Progenitor cell of endocrine pancreas (in vitro differentiated cells): ENCODE results near the gene WNK2. TPM values are rescaled to one million over a fixed set of nuclear protein-coding genes. Genes with fewer than 3 reads are reported as not detected.

Experiments used
- DNase-seq: peaks from one replicate; pipeline ENCODE4 v3.0.0; 2021; ENCODE audit warnings: low spot score; ENCODE audit not compliant: unreplicated experiment
- H3K27ac Mint-ChIP-seq: 2 replicates; pipeline ENCODE4 v1.8.0; 2021; ENCODE audit warnings: mild to moderate bottlenecking, moderate library complexity, mixed read lengths
- H3K27me3 Mint-ChIP-seq: 2 replicates; pipeline ENCODE4 v1.8.0; 2021; ENCODE audit warnings: mixed read lengths
- H3K36me3 Mint-ChIP-seq: 2 replicates; pipeline ENCODE4 v1.8.0; 2022; ENCODE audit warnings: mixed read lengths; ENCODE audit not compliant: insufficient read depth
- H3K4me1 Mint-ChIP-seq: 2 replicates; pipeline ENCODE4 v1.8.0; 2021; ENCODE audit warnings: low read depth, mixed read lengths
- H3K4me3 Mint-ChIP-seq: 2 replicates; pipeline ENCODE4 v1.8.0; 2021; ENCODE audit warnings: low read depth, mild to moderate bottlenecking, moderate library complexity, mixed read lengths
- H3K9me3 Mint-ChIP-seq: 2 replicates; pipeline ENCODE4 v1.8.0; 2021; ENCODE audit warnings: low read depth, mixed read lengths
- CTCF ChIP-seq: fragments of 200-600 bp; sonication (generic); IDR thresholded peaks from one replicate; pipeline ENCODE4 v1.5.0; 2021; ENCODE audit warnings: antibody characterized with exemption, mild to moderate bottlenecking; ENCODE audit not compliant: unreplicated experiment
- total RNA-seq: library from RNA; stranded (reverse); gene quantifications from 2 replicates; pipeline ENCODE4 v1.2.1, GENCODE V29; 2021

WNK2 gene
- total RNA-seq, 1 donor from 2014 or later: 345 TPM

GRCh38 chr9:93232388-93232960, 48.5 kb downstream of the WNK2 start:
- H3K4me3 Mint-ChIP-seq: no peak overlapping the region
- H3K36me3 Mint-ChIP-seq: peaks cover 8% of the 10 kb centered on the region
- H3K27ac Mint-ChIP-seq: no peak overlapping the region
- H3K9me3 Mint-ChIP-seq: no peaks in the 10 kb centered on the region
- H3K27me3 Mint-ChIP-seq: no peaks in the 10 kb centered on the region
- no peak for DNase-seq
- H3K4me1 Mint-ChIP-seq: peaks cover 16% of the 10 kb centered on the region
- TF ChIP-seq CTCF: no peak

GRCh38 chr9:93233033-93233432, 49.1 kb downstream of the WNK2 start:
- Mint-ChIP-seq H3K4me3 (no peak overlapping the region), H3K27me3 (no peaks in the 10 kb centered on the region), H3K36me3 (peaks cover 11% of the 10 kb centered on the region), H3K27ac (no peak overlapping the region), H3K9me3 (no peaks in the 10 kb centered on the region), H3K4me1 (peaks cover 12% of the 10 kb centered on the region)
- no peak for DNase-seq
- TF ChIP-seq CTCF: no peak

DNA sequence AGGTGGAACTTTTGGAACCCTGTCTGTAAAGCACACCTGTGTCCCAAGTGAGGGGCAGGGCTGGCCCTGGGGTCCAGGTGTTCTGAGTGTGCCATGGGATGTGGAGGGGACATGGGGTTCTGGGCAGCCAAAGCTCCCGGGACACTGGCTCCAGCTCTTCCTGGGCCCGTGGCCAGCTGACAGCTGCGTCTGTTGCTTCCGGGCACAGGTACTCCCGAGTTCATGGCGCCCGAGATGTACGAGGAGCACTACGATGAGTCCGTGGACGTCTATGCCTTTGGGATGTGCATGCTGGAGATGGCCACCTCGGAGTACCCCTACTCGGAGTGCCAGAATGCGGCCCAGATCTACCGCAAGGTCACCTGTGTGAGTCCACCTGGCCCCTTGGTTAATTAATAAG, 50.7 kb downstream of the WNK2 start:
- TF ChIP-seq CTCF: no peak
- no peak overlapping the region for H3K27ac Mint-ChIP-seq
- no peak overlapping the region for H3K4me3 Mint-ChIP-seq
- DNase-seq: no peak
- H3K9me3 Mint-ChIP-seq: no peaks in the 10 kb centered on the region
- no peaks in the 10 kb centered on the region for H3K27me3 Mint-ChIP-seq
- peaks cover 15% of the 10 kb centered on the region for H3K36me3 Mint-ChIP-seq
- H3K4me1 Mint-ChIP-seq: peaks cover 3% of the 10 kb centered on the region

DNA sequence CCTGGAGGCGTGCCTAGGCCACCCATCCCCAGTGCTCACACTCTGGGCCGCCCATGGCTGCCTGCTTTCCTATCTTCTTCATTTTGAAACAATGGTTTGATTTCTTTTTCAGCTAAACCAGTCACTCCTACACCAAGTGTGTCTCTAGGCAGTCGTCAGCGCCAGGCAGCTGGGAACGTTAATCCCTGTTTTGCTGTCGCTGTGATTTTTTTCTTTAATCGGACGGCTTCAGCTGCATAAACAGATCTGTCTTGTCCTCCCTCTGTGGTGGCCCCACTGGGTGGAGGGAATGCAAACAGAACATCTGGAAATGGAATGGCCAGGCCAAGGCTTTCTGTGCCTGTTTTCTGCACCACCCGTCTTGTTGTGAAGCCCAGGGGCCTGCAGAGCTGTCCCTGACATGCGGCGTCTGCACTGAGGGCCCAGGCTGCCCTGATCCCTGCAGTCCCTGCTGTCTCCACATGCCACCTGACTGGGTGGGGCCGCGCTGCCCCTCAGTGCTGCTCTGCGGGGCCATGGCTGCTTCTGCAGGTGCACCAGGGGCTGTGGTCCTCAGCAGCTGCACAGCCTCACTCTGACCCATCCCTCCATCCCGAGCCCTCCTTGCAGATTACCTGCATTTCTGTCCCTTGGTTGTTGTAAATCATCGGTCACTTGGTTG, 51.5 kb downstream of the WNK2 start:
- Mint-ChIP-seq H3K27ac (no peak overlapping the region), H3K27me3 (no peaks in the 10 kb centered on the region), H3K36me3 (peaks cover 19% of the 10 kb centered on the region), H3K9me3 (no peaks in the 10 kb centered on the region), H3K4me1 (peaks cover 4% of the 10 kb centered on the region), H3K4me3 (no peak overlapping the region)
- DNase-seq: no peak
- no peak for TF ChIP-seq CTCF

- H3K27me3 Mint-ChIP-seq: no peaks in the 10 kb centered on the region
- H3K27ac Mint-ChIP-seq: no peak overlapping the region
- no peak for TF ChIP-seq CTCF
- no peak overlapping the region for H3K4me3 Mint-ChIP-seq
- peaks cover 13% of the 10 kb centered on the region for H3K4me1 Mint-ChIP-seq
- DNase-seq: no peak
- H3K36me3 Mint-ChIP-seq: peaks cover 17% of the 10 kb centered on the region
- H3K9me3 Mint-ChIP-seq: no peaks in the 10 kb centered on the region
These were observed 52.7 kb downstream of the WNK2 start for GRCh38 chr9:93236541-93237206.
